Panc1 (cell line): ENCODE data around the gene FAM163B.

Experiments
- CTCF ChIP-seq: fragments of 450-650 bp; IDR thresholded peaks from 2 replicates; pipeline ENCODE4 v1.5.1; 2017; ENCODE audit warnings: mild to moderate bottlenecking
- TF ChIP-seq, protein P1 (sequence below), 2 experiments: IDR thresholded peaks; 2 replicates each; pipeline ENCODE4 v1.6.1; 2011 to 2012; ENCODE audit warnings: low read depth in 2 of 2, control low read depth in 1 of 2, low read length in 1 of 2, mild to moderate bottlenecking in 1 of 2, moderate library complexity in 1 of 2; ENCODE audit not compliant: insufficient read depth in 1 of 2

GRCh38 chr9:133655701-133656100 lies 46.5 kb upstream of the FAM163B start:
- TF ChIP-seq, protein P1, sequence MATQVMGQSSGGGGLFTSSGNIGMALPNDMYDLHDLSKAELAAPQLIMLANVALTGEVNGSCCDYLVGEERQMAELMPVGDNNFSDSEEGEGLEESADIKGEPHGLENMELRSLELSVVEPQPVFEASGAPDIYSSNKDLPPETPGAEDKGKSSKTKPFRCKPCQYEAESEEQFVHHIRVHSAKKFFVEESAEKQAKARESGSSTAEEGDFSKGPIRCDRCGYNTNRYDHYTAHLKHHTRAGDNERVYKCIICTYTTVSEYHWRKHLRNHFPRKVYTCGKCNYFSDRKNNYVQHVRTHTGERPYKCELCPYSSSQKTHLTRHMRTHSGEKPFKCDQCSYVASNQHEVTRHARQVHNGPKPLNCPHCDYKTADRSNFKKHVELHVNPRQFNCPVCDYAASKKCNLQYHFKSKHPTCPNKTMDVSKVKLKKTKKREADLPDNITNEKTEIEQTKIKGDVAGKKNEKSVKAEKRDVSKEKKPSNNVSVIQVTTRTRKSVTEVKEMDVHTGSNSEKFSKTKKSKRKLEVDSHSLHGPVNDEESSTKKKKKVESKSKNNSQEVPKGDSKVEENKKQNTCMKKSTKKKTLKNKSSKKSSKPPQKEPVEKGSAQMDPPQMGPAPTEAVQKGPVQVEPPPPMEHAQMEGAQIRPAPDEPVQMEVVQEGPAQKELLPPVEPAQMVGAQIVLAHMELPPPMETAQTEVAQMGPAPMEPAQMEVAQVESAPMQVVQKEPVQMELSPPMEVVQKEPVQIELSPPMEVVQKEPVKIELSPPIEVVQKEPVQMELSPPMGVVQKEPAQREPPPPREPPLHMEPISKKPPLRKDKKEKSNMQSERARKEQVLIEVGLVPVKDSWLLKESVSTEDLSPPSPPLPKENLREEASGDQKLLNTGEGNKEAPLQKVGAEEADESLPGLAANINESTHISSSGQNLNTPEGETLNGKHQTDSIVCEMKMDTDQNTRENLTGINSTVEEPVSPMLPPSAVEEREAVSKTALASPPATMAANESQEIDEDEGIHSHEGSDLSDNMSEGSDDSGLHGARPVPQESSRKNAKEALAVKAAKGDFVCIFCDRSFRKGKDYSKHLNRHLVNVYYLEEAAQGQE (IDR thresholded peaks at IDR 0.05; ENCODE audit: insufficient read depth in 1 of 2, low read depth in 2 of 2, low read length in 1 of 2) = no peak
- no peak for TF ChIP-seq CTCF
